ENCODE data around the gene PLOD2.
A peak's percentile ranks its signal among the peaks of the same experiment; 100 is the strongest.

Gene PLOD2

DNA sequence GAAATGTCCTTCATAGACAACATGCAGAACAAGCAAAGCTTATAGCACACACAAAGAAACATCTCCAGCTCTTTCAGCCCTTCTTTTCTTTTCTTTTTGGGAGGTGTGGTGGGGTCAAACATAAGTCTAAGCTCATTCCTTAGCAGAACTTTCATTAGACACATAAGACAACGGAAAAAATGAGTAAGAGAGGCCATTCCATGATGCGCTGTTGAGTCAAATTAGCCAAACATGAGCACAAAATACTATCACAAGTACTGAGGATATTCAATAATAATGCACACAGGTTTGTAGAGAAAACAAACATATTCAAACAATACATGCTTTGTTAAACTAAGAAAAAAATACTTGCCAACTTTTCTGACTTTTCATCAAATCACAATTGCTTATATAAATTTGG, 83.0 kb downstream of the PLOD2 start:
- TF ChIP-seq, protein P1, sequence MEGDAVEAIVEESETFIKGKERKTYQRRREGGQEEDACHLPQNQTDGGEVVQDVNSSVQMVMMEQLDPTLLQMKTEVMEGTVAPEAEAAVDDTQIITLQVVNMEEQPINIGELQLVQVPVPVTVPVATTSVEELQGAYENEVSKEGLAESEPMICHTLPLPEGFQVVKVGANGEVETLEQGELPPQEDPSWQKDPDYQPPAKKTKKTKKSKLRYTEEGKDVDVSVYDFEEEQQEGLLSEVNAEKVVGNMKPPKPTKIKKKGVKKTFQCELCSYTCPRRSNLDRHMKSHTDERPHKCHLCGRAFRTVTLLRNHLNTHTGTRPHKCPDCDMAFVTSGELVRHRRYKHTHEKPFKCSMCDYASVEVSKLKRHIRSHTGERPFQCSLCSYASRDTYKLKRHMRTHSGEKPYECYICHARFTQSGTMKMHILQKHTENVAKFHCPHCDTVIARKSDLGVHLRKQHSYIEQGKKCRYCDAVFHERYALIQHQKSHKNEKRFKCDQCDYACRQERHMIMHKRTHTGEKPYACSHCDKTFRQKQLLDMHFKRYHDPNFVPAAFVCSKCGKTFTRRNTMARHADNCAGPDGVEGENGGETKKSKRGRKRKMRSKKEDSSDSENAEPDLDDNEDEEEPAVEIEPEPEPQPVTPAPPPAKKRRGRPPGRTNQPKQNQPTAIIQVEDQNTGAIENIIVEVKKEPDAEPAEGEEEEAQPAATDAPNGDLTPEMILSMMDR (IDR thresholded peaks at IDR 0.05): no peak

- TF ChIP-seq, protein P1 (IDR thresholded peaks at IDR 0.05): no peak
Measured at GRCh38 chr3:146077181-146077580, 83.8 kb downstream of the PLOD2 start.

- TF ChIP-seq, protein P1 (IDR thresholded peaks at IDR 0.05): no peak
Measured at GRCh38 chr3:146072824-146073223, 88.2 kb downstream of the PLOD2 start.

- TF ChIP-seq, protein P1 (IDR thresholded peaks at IDR 0.05): no peak
Measured at GRCh38 chr3:146072061-146072460, 88.9 kb downstream of the PLOD2 start.

- TF ChIP-seq, protein P1 (IDR thresholded peaks at IDR 0.05): no peak
Measured at GRCh38 chr3:146071632-146072031, 89.4 kb downstream of the PLOD2 start.

DNA sequence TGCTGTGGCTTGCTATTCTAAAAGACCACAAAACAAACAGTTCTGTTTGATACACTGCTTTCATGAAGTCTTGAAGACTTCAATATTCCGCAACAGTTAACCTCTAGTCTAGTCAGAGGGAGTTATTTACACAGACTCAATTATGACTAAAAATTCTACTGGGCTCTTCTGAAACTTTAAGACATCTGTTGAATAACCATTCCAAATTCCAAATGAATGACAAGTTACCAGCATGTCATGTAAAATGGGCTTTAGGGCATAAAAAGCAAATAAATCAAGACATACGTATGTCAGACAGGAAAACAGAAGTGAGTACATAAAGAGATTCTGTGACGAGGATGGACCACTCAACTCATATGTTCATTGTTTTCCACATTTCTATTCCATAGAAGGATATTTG, 93.9 kb downstream of the PLOD2 start:
- TF ChIP-seq, protein P1 (IDR thresholded peaks at IDR 0.05): no peak

DNA sequence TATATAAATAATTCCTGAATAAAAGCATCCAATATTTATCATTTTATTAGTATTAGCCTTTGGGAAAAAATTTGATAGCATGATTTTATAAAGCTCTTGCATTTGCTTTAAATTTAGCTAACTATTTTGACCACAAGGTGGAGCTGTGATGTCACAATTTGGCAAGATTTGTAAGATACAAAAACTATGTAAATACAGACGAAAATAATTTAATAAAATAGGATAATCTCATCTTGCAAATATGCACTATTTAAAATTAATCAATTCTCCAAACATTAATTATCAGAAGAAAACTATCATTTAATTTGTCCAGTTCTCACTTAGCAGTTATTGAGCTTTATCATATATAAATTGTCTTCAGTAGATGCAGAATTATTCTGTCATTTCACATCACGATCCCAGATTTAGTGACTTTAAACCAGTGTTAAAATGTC, 95.4 kb downstream of the PLOD2 start:
- TF ChIP-seq, protein P1 (IDR thresholded peaks at IDR 0.05): peak; percentile 78

GRCh38 chr3:146058241-146058640, 102.7 kb downstream of the PLOD2 start:
- TF ChIP-seq, protein P1 (IDR thresholded peaks at IDR 0.05): no peak

All from LNCAP (cell line).